Left lung (tissue), 10 donors: ENCODE results near the gene IPPK. TPM values are rescaled to one million over a fixed set of nuclear protein-coding genes. Genes with fewer than 3 reads are reported as not detected.

ENCODE experiments used
- ATAC-seq: fragments of 200-7000 bp; cut with Tn5 transposase; one replicate; pipeline ENCODE4 v1.9.1; 2020; ENCODE audit warnings: moderate library complexity
- DNase-seq, 4 donors: peaks; one replicate each; pipeline ENCODE4 v3.0.0-alpha.2; 2013 to 2020
- H3K27ac ChIP-seq, 2 donors: fragments of 200-600 bp; sonication (generic) in 1 of 2; one replicate each; pipeline versions ENCODE4 v1.5.0 to v1.8.0; 2020 to 2021
- H3K27me3 ChIP-seq, 2 donors: fragments of 200-600 bp; sonication (generic) in 1 of 2; one replicate each; pipeline versions ENCODE4 v1.5.0 to v1.8.0; 2020 to 2021
- H3K36me3 ChIP-seq, 2 donors: fragments of 200-600 bp; sonication (generic) in 1 of 2; one replicate each; pipeline versions ENCODE4 v1.5.0 to v1.8.0; 2020 to 2021
- H3K4me1 ChIP-seq, 2 donors: fragments of 200-600 bp; one replicate each; pipeline ENCODE4 v1.8.0; 2021
- H3K4me3 ChIP-seq, 2 donors: fragments of 200-600 bp; sonication (generic) in 1 of 2; one replicate each; pipeline versions ENCODE4 v1.5.0 to v1.8.0; 2020 to 2021; ENCODE audit warnings: mild to moderate bottlenecking in 1 of 2
- H3K9me3 ChIP-seq, 2 donors: fragments of 200-600 bp; sonication (generic) in 1 of 2; one replicate each; pipeline versions ENCODE4 v1.5.0 to v1.8.0; 2020 to 2021
- CTCF ChIP-seq, 2 donors: fragments of 200-600 bp; sonication (generic) in 1 of 2; IDR thresholded peaks; one replicate each; pipeline versions ENCODE4 v1.5.0 to v1.8.0; 2021; ENCODE audit warnings: antibody characterized with exemption in 2 of 2
- intact Hi-C, 2 donors: fragments of 100-400 bp; cut with DNase I; formaldehyde crosslinking; loops; one replicate each; pipeline versions ENCODE4 v1.11.2 to v1.14.2; 2022
- polyA plus RNA-seq, 6 donors: library from polyadenylated mRNA; unstranded; fragments of 120-200 nt; gene quantifications; one replicate each; pipeline ENCODE4 v1.2.1, GENCODE V29; 2013; ENCODE audit not compliant: insufficient read length in 6 of 6
- total RNA-seq, 2 donors: library from RNA; stranded (reverse); fragmentation: NEBNext Ultra II Directional; extraction: Animal tissue kit (Norgen Biotek cat#: 25700); gene quantifications; one replicate each; pipeline ENCODE4 v1.2.1, GENCODE V29; 2021
- donor health status: DM: no; HTN: yes; CAD: no.
- donor health status: DM: no; HTN: no; CAD: no.

The IPPK gene
- total and polyA plus RNA-seq, 8 donors: 6.5 to 10.8 (median 8.7) TPM

- Histone ChIP-seq H3K9me3 (no peaks in the 10 kb centered on the region), H3K36me3 (peaks cover 0 to 24% of the 10 kb centered on the region in 2 donors), H3K4me1 (peaks cover 0 to 31% of the 10 kb centered on the region in 2 donors), H3K27me3 (no peaks in the 10 kb centered on the region), H3K4me3 (no peak overlapping the region), H3K27ac (peak overlapping the region in 1 of 2 donors; percentile 8)
- ATAC-seq (no peak), DNase-seq (peak in 1 of 4 donors; percentile 37)
- no peak for TF ChIP-seq CTCF (IDR thresholded peaks at IDR 0.05)
- intact Hi-C loops: no loop called here
These were observed 5.4 kb downstream of the IPPK start for GRCh38 chr9:92664394-92665152.

- Histone ChIP-seq H3K4me1 (peaks cover 0 to 26% of the 10 kb centered on the region in 2 donors), H3K4me3 (no peak overlapping the region), H3K36me3 (peaks cover 0 to 24% of the 10 kb centered on the region in 2 donors), H3K27ac (peak overlapping the region in 1 of 2 donors; percentile 8), H3K27me3 (no peaks in the 10 kb centered on the region), H3K9me3 (no peaks in the 10 kb centered on the region)
- intact Hi-C loops: no loop called here
- no peak for ATAC-seq
- no peak for TF ChIP-seq CTCF (IDR thresholded peaks at IDR 0.05)
- DNase-seq: peak in 1 of 4 donors; percentile 45
These were observed 6.0 kb downstream of the IPPK start for GRCh38 chr9:92663951-92664350.

- H3K4me1 ChIP-seq: peaks cover 0 to 18% of the 10 kb centered on the region in 2 donors
- no peaks in the 10 kb centered on the region for H3K27me3 ChIP-seq
- DNase-seq: peak in 1 of 4 donors; percentile 16
- no peak for TF ChIP-seq CTCF (IDR thresholded peaks at IDR 0.05)
- ATAC-seq: no peak
- intact Hi-C loops: no loop called here
- no peak overlapping the region for H3K27ac ChIP-seq
- H3K4me3 ChIP-seq: no peak overlapping the region
- H3K36me3 ChIP-seq: peaks cover 0 to 30% of the 10 kb centered on the region in 2 donors
- H3K9me3 ChIP-seq: no peaks in the 10 kb centered on the region
These were observed 6.8 kb downstream of the IPPK start for GRCh38 chr9:92663126-92663525.

GRCh38 chr9:92661743-92662142 lies 8.2 kb downstream of the IPPK start:
- intact Hi-C loops: no loop called here
- H3K36me3 ChIP-seq: peaks cover 0 to 42% of the 10 kb centered on the region in 2 donors
- no peaks in the 10 kb centered on the region for H3K27me3 ChIP-seq
- H3K4me1 ChIP-seq: peaks cover 0 to 16% of the 10 kb centered on the region in 2 donors
- no peak overlapping the region for H3K4me3 ChIP-seq
- no peaks in the 10 kb centered on the region for H3K9me3 ChIP-seq
- DNase-seq (peak in 1 of 4 donors; percentile 17), ATAC-seq (no peak)
- H3K27ac ChIP-seq: no peak overlapping the region
- no peak for TF ChIP-seq CTCF (IDR thresholded peaks at IDR 0.05)

GRCh38 chr9:92661127-92661526 lies 8.8 kb downstream of the IPPK start:
- H3K9me3 ChIP-seq: no peaks in the 10 kb centered on the region
- ATAC-seq (no peak), DNase-seq (peak in 1 of 4 donors; percentile 21)
- H3K27me3 ChIP-seq: no peaks in the 10 kb centered on the region
- intact Hi-C loops: no loop called here
- peaks cover 0 to 16% of the 10 kb centered on the region in 2 donors for H3K4me1 ChIP-seq
- H3K27ac ChIP-seq: no peak overlapping the region
- no peak overlapping the region for H3K4me3 ChIP-seq
- peaks cover 0 to 42% of the 10 kb centered on the region in 2 donors for H3K36me3 ChIP-seq
- TF ChIP-seq CTCF (IDR thresholded peaks at IDR 0.05): no peak
